GM21737 (cell line): Measurements from ENCODE around the gene RNF151.
A peak's percentile ranks its signal among the peaks of the same experiment; 100 is the strongest.
"Not testable (repeated sequence)": the region's sequence is repeated elsewhere in the genome, so short reads cannot be mapped to it uniquely, and the experiment has no call there.

Experiments used
- ATAC-seq: cut with Tn5 transposase; IDR thresholded peaks from one replicate; pipeline ENCODE4 v1.9.1; 2021; ENCODE audit warnings: mild to moderate bottlenecking, moderate library complexity; ENCODE audit not compliant: unreplicated experiment

Gene RNF151, protein sequence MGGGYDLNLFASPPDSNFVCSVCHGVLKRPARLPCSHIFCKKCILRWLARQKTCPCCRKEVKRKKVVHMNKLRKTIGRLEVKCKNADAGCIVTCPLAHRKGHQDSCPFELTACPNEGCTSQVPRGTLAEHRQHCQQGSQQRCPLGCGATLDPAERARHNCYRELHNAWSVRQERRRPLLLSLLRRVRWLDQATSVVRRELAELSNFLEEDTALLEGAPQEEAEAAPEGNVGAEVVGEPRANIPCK

DNA sequence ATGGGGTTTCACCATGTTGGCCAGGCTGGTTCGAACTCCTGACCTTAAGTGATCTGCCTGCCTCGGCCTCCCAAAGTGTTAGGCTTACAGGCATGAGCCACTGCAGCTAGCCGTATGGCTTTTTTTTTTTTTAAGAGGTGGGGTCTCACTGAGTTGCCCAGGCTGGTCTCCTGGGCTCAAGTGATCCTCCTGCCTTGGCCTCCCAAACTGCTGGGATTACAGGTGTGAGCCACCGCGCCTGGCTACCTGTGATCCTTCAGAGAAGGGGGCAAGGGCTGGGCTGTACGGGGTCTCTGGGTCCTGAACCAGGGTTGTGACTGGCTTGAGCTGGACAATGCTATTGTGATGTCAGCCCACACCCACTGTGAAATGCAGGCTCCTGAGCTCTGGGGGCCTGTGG, at the start of gene RNF151:
RNF151 (plus strand) TSS at position 397 of the 400 bp plus-strand sequence. CDS start 26 bp downstream, outside the sequence.
- no peak for ATAC-seq

DNA sequence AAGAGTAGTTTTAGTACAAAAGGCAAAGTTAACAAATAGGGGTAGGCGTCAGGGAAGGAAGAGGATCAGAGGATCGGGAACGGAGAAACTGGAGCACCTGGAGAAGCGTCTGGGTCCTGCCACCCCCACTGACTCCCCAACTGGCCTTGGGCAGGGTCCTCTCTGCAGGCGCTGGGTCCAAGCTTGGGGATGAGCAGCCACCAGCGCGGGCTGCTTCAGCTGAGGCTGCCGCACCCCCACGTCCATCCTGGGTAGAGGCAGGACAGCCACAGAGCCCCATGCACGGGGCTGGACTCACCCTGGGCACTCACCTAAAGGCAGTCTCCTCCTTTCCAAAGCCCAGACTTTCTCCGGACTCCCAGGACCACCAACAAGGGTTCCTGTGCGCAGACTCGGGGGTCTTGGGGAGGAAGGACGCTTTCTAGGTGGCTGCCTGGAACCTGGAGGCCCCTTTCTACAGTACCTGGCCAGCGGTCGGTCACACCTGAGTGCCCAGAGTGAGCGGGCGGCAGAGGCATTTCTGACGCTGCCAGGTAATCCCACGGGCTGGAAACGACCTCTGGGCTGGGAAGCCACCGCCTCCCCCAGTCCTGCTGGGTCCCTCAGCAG, 49.5 kb upstream of the RNF151 start:
- no peak for ATAC-seq

DNA sequence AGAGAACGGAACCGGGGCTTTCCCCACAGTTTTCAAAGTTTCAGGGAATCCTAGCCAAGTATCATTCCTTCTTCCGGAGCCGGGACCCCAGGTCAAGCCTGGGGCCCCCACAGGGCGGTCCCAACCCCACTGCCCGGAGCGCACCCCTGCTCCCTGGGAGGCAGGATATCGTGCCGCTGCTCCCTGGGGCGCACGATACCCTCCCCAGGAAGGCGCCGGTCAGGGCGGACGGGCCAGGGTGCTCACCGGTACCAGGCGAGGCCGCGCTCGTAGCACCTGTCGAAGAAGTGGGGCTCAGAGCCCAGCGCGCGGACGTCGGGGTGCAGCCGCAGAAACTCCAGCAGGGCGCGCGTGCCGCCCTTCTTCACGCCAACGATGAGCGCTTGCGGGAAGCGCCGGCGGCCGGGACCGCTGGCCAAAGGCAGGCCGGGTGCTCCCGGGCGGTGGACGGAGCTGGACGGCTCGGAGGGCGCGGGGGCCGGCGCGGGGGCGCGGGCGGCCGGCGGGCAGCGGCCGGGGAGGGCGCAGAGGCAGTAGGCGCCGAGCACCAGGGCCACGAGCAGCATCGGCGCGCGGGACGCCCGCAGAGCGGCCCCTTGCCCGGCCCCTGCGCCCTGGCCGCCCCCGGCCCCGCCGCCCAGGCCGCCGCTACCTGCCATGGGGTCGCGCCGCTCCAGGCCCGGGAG, 48.8 kb upstream of the RNF151 start:
- ATAC-seq: no peak

DNA sequence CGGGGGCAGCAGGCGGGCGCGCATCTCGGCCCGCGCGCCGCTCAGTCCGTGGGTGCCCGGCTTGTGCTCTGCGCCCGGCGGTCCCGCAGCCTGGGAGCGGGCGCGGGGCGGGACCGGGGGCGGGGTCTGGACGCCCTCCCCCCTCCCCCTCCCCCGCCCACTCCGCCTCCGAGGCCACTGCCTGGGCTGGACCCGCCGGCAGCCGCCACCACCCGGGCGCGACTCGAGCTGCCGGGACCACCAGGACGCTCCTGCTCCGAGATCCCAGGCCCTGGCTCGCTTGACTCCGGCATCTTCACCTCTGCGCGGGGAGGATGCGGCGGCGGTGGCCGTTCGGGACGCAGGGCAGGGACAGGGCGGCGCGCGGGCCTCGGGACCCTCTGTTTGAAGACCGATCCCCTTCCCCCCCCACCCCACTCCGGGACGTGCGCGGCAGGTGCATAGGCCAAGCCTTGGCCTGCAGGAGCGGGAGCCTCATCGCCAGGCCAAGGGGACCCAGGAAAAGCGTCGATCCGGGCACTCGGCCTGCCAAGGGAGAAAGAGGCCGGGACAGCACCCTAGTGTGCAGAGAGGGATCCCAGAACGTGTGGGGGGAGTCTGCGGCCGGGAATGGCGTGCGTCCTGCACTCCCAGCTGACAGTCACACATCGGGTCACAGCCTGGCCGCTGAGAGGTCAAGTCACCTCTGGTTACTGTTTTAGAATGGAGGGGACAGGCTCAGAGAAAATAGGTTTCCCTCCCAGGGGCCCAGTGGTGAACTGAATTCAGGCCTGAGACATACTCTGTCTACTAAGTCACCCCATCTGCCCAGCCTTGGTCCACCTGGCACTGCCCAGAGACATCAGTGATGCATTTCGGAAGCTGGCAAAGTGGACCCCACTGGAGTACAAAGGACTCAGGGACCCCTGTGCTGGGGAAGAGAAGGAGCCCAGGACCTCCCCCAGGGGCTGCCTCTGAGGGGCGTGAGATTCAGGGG, 48.0 kb upstream of the RNF151 start, which contains the start of gene HS3ST6:
HS3ST6 (minus strand) TSS at position 65 of the 976 bp plus-strand sequence. CDS start 92 bp downstream, outside the sequence.
- no peak for ATAC-seq

DNA sequence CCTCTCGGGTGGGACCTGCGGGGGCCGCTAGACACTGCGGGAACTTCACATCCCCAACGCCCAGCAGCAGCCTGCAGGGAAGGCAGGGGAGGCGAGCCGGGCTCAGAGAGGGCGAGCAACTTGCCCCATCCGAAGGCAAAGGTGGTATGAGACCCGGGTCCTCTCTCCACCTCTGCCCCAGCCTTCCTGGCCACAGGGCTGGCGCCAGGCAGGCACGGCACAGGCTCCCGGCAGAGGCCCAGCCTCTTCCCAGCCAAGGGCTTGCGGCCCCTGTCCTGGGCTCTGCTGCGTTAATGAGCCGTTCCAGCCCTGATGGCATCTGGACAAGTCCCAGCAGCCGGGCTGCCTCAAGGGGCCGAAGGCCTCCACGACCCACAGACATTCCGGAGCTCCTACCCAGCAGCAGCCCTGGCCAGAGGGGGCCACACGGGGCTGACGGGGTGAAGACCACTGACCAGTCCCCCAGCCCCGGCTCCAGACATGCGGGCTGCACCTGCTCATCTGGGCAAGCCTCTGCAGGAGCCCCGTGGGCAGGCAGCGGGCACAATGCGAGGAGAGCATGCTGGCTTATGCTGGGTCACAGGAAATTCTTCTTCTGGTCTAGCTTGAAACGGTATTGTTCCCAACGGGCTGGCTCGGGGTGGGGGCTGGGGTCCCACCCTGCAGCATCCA, 47.2 kb upstream of the RNF151 start:
- ATAC-seq: no peak

DNA sequence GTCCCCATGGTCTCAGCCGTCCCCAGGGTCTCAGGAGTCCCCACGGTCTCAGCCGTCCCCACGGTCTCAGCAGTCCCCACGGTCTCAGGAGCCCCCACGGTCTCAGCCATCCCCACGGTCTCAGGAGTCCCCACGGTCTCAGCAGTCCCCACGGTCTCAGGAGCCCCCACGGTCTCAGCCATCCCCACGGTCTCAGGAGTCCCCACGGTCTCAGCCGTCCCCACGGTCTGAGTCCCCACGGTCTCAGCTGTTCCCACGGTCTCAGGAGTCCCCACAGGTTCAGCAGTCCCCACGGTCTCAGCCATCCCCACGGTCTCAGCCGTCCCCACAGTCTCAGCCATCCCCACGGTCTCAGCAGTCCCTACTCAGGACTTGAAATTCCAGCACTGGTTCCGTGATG, 46.5 kb upstream of the RNF151 start:
- ATAC-seq: not testable (repeated sequence)

DNA sequence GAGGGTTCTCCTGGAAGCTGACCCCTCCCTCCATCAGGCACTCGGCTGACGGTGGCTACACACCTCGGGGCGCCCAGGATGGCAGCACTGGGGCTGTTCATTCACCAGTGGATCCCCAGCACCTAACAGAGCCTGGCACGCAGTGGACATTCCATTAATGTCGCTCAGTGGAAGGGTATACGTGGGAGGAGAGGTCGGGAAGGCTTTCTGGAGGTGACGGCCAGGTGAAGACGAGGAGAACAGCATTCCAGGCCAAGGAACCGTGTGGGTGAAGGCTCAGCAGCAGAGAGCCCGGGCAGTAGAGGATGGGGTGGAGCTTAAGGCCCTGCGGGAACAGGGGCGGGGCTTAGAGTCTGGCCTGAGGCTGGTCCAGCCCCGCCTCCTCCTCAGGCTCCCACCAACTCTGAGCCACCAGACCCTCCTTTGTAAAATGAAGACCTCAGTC, 45.9 kb upstream of the RNF151 start:
- no peak for ATAC-seq

DNA sequence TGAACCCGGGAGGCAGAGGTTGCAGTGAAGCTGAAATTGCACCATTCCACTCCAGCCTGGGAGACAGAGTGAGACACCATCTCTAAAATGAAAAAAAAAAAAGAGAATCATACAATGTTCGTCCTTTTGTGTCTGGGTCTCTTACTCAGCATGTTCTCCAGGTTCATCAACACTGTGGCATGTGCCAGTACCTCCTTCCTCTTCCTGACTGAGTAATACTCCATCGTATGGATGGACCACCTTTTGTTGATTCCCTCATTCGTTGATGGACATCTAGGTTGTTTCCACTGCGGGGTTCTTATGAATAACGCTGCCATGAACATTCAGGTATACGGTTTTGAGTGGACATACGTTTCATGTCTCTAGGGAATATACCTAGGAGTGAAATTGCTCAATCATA, 44.3 kb upstream of the RNF151 start:
- no peak for ATAC-seq

DNA sequence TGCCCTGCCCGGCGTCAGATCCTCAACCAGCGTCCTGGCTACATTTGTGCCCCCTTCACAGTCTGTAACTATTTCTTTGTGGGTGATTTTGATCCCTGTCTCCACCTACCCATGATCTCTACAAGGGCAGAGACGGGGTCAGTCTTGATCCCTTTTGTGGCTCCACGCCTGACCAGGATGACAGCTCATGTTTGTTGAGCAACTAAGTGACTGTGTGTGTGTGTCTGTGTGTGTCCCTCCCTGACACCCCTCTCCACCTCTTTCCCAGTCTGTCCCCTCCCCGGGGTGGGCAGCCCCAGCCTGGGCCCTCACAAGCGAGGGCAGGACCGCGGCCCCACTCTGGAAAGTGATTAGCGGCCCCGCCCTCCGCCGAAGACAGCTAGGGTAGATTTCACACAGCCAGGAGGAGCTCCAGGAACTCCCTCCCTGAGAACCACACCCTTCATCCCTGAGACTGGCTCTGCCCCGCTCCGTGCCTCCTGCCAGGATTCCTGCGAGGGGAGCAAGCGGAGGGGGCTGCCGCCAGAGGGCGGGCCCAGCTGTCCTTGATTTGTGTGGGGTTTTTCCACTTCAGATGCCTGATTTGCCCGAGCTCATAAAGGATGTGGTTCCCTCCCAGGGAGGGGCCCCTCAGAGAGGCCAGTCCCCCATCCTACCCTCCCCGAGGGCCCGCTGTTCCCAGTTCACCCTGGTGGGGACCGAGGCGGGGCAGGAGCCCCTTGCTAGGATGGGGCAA, 43.2 kb upstream of the RNF151 start:
- ATAC-seq: no peak

DNA sequence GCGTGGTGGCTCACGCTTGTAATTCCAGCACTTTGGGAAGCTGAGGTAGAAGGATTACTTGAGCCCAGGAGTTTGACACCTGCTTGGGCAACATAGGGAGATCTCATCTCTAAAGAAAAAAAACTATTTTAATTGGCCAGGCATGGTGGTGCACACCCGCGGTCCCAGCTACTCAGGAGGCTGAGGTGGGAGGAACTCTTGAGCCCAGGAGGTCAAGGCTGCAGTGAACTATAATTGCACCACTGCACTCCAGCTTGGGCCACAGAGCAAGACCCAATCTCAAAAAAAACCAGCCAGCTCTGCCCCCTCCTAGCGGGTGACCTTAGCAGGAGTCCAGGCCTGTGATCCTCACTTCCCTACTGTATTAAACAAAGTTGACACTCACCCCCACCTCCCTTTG, 42.6 kb upstream of the RNF151 start:
- ATAC-seq: no peak

DNA sequence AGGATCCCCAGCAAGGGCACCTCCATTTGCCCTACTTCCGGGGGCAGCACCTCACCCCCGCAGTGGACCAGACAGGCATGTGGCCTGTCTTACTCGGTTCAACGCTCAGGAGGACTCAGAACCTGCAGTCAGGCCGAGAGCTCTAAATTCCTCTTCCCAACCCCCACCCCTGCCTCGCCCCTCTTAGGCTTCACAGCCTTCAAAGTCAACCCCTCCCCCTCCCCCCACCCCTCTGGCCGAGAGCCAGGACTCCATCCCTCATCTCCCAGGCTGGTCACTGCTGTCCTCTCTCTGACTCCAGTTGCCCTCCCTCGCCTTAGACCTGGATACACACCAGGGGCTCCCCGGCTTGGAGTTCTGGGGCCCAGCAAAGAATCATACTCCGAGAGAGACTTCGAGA, 40.4 kb upstream of the RNF151 start:
- ATAC-seq: no peak

DNA sequence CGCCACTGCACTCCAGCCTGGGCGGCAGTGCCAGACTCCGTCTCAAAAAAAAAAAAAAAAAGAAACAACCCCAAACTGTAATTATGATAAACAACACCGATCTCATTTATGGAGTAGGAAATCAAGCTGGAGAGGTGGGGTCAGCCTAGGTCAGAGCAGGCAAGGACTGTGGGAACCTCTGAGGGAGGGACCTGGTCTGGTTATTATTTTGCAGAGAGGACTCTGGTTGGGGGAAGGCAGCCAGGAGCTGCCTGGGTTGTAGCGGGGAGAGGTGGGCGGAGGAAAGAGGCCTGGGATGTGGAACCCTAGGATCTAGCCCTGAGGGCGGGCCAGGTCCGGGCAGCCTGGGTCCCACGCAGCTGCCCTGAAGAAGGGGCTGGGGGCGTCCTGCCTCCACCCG, 37.6 kb upstream of the RNF151 start:
- ATAC-seq: no peak

DNA sequence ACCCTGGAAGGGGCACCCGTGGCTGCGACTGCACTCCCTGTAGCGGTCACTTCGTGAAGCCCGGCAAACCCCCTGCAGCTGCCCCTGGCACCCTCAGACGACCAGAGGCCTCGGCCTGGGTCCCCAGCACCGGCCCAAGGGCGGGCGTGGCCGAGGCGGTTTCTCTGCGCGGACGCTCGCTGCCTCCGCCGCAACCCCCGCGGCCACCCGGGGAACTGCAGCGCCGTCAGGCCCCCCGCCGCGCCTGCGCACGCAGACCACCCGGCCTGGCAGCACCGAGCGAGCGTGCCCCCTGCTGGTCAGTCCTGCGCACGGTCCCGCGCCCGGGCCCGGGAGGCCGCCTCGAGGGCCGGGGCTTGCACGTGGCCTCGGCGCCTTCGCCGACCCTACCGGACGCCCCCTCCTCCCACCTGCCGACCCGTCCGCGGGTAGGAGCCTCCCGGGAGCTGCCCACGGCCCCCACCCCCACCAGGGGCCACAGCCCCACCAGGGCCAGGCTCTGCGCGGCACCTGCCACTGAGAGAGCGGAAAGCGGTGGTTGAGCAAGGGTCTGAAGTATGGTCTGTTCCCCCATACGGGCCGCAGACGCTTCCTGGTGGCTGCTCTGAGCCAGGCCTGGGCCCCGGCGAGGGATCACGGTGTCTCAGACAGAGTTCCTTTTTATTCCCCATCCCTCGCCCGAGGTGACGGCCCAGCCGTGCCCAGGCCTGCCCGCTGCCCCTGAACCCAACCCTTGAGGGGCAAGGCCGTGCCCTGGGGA, 36.9 kb upstream of the RNF151 start:
- ATAC-seq: peak; percentile 86

DNA sequence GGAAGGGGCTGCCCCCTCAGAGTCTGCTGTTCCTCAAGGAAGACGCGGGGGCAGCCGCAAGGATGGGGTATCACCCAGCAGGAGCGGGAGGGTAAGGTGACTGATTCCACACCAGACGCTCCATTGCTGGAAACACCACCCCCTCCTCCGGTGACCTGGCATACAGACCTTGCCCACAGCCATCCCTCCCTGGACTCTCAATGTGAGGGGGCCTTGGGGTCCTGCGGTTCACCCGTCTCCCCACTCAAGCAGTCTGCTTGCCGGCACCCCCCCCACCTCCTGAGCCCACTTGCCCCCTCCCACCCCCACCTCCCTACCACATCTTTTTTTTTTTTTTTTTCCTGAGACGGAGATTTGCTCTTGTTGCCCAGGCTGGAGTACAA, 36.3 kb upstream of the RNF151 start:
- ATAC-seq: no peak

DNA sequence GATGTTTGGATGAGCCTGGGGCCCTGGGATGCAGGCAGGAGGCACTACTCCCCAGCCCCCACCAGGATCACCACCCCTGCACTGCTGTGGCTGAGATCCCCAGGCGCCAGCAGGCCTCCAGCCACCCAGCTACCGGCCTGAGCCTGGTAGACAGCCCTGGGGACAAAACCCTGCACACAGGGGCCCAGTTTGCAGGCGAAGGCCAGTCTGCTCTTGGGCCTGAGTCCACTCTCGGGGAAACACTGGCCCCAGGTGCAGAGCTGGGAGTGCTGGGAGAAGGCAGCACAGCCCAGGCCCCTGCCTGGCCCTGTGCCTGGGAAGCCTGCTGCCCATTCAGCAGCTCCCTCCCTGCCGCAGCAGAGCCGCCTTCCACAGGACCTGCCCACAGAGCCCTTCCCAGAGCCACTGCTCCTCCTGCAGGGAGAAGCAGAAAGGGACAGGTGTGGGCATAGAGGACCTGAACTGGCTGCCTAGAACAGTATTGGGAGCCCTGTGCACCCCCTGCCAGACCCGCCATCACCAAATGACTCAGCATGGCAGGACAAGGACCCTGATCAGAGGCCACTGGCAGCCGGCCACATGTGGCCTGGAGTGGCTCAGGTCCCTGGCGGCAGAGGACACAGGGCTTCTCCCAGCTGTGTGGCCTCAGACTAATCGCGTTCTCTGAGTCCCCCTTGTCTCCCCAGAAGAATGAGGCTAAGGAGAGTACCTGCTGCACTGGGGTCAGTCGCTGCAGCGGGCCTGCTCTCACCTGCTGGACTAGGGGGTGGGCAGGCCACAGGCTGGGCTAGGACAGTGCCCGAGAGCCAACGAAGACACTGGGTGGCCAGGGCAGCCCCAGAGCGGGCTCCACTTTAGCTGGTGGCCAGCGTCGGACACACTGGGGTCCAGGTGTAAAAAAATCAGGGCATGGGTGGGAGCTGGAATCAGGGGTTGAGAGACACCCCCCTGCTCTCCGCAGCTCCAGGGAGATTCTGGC, 34.3 kb upstream of the RNF151 start:
- ATAC-seq: no peak

DNA sequence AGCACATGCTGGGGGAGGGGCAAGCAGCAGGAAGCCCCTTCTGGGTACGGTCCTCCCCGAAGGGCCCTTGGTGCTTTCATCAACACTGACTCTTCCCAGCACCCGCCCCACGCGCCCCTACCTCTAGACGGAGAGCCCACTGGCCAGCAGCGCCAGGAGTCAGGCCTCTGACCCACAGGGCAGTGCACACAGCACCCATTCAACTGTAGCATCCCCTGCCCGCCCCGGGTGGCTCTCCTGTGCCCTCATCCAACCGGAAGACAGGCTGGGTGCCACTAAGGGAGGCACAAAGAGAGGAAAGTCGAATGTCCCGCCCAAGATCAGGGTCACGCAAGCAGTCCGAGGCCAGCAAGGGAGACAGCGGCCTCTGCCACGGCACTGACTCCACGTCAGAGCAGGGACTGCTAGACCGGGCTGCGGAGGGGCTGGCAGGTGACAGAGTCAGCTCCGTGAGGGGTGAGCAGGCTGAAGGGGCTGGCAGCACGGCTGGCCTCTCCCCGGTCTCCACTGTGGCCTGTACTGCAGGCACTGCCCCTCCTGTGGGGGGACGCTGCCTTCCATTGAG, 33.5 kb upstream of the RNF151 start:
- no peak for ATAC-seq

DNA sequence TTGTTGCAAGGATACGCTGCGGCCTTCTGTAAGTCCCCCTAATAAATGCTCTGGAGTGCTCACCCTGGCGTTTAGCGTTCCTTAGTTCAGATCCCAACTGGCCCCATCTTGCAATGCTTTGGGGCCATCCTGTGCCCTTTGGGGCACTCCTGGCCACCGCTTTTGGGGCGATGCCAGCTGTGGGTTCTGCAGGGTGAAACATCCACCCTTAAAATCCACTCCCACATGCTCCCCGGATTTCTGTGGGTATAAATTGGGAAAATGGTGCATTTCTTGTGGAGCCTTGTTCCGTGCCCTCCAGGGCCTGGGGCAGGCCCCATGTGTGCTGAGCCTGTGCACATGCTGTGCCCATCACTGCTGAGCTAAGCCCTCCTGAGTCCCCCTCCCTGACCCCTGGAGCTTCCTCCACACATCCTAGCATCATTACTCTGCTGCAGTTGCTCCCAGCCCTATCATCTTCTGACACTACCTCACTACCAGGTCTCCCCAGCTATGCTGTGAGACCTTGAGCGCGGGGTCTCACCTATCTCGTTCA, 29.6 kb upstream of the RNF151 start:
- ATAC-seq: no peak
